ENCODE results near the gene OGFR. TPM values are rescaled to one million over a fixed set of nuclear protein-coding genes. Genes with fewer than 3 reads are reported as not detected.

The OGFR gene
- total and polyA plus RNA-seq, 2 donors (not counting 1 experiment from before 2014, with no cell fraction given) = 71.7 to 102 TPM

DNA sequence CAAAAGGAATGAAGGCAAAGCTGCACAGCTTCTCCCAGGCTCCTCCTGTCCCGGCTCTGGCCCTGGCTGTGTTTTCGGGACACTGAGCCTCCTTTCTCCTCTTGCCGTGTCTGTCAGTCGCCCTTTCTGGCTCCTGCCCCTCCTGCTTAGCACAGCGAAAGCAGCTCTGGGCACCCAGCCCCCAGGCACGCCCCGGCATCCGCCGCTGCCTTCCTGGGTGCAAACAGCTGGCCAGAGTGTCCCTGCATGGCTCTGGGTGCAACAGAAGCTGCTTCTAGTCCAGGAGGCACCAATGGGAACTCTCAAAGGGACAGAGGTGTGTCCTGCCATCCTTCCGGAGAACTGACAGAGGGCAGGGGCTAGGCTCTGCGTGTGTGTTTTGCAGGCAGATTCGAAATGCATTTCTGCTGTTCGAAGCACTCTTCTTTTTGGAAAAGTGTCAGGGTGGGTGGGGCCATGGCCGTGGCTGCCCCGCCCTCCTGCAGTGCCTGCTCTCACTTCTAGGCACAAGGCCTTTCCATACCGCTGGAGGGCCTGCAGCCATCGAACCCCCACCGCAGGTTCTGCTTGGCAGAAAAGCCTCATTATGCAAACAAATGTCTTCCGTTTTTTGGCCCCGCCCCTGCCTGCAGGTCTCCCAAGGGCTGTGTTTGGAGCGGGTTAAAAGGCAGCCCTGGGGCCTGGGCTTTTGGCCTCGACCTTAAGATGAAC lies 27.7 kb downstream of the OGFR start:
- Mint-ChIP-seq H3K4me1 (peaks cover 27% of the 10 kb centered on the region), H3K9me3 (ENCODE audit: insufficient read depth) (no peaks in the 10 kb centered on the region), H3K27ac (peak overlapping the region; percentile 89), H3K27me3 (no peaks in the 10 kb centered on the region), H3K4me3 (peak overlapping the region; percentile 77)
- Histone ChIP-seq H3K27ac (ENCODE audit: low read length in 2 of 2) (peak overlapping the region; percentile 38 to 59), H2AFZ (ENCODE audit: insufficient read depth, low read depth, low read length, poor library complexity, severe bottlenecking) (peak overlapping the region; percentile 44), H3K4me3 (ENCODE audit: control extremely low read depth in 1 of 5, extremely low read depth in 1 of 5, insufficient read depth in 1 of 5, low read depth in 2 of 5, low read length in 4 of 5) (peak overlapping the region; percentile 29 to 56 (median 43)), H3K36me3 (replicated peaks in 1 of 2; ENCODE audit: control extremely low read depth in 1 of 2, control insufficient read depth in 1 of 2, extremely low read depth in 1 of 2, insufficient read depth in 2 of 2, low read length in 1 of 2) (peaks cover 0 to 3% of the 10 kb centered on the region in 2 experiments), H3K9ac (ENCODE audit: low read length) (peak overlapping the region; percentile 11), H3K27me3 (replicated peaks in 1 of 4; ENCODE audit: control extremely low read depth in 1 of 4, control insufficient read depth in 3 of 4, insufficient read depth in 4 of 4, low read length in 3 of 4) (no peaks in the 10 kb centered on the region), H3K79me2 (ENCODE audit: control insufficient read depth, insufficient read depth, low read length) (no peaks in the 10 kb centered on the region), H3K4me1 (ENCODE audit: control insufficient read depth in 2 of 2, insufficient read depth in 2 of 2, low read length in 2 of 2) (peaks cover 27 to 33% of the 10 kb centered on the region in 2 donors), H3K4me2 (replicated peaks; ENCODE audit: low read depth, low read length, poor library complexity, severe bottlenecking) (peak overlapping the region; percentile 82), H4K20me1 (ENCODE audit: control insufficient read depth, insufficient read depth, low read length, poor library complexity, severe bottlenecking) (no peaks in the 10 kb centered on the region), H3K9me3 (ENCODE audit: control extremely low read depth in 1 of 3, control insufficient read depth in 2 of 3, insufficient read depth in 1 of 3, low read length in 2 of 3) (no peaks in the 10 kb centered on the region)
- CTCF ChIA-PET = interaction anchor here (0.8 to 1.9 kb wide), 6 partner anchors 9 to 69 kb away, joined by 3 to 10 read pairs (median 4); no protein-coding TSS in a partner anchor
- intact Hi-C loops (cut with micrococcal nuclease) = loop anchor here (2.0 kb wide), 1 partner anchor 38 kb away; no protein-coding TSS in a partner anchor
- WGBS (ENCODE audit: insufficient coverage) = 50% methylated on average over 21 of the region's 22 CpGs
- peak; percentile 91 for ATAC-seq (ENCODE audit: low read depth)
- TF ChIP-seq, protein P1, sequence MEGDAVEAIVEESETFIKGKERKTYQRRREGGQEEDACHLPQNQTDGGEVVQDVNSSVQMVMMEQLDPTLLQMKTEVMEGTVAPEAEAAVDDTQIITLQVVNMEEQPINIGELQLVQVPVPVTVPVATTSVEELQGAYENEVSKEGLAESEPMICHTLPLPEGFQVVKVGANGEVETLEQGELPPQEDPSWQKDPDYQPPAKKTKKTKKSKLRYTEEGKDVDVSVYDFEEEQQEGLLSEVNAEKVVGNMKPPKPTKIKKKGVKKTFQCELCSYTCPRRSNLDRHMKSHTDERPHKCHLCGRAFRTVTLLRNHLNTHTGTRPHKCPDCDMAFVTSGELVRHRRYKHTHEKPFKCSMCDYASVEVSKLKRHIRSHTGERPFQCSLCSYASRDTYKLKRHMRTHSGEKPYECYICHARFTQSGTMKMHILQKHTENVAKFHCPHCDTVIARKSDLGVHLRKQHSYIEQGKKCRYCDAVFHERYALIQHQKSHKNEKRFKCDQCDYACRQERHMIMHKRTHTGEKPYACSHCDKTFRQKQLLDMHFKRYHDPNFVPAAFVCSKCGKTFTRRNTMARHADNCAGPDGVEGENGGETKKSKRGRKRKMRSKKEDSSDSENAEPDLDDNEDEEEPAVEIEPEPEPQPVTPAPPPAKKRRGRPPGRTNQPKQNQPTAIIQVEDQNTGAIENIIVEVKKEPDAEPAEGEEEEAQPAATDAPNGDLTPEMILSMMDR (IDR thresholded peaks at IDR 0.05) = peak; percentile 11
- no peak for TF ChIP-seq EZH2 (IDR thresholded peaks at IDR 0.05; ENCODE audit: borderline replicate concordance, insufficient read depth, low read depth, low read length, poor library complexity, severe bottlenecking)
- POLR2A ChIA-PET = interaction anchor here (0.5 to 1.0 kb wide), 2 partner anchors 10 to 38 kb away, joined by 3 read pairs; no protein-coding TSS in a partner anchor
- peak; percentile 89 for DNase-seq

- WGBS (ENCODE audit: insufficient coverage) = 61% methylated on average over 10 of the region's 14 CpGs
- peaks cover 0 to 3% of the 10 kb centered on the region in 2 experiments for H3K36me3 ChIP-seq (replicated peaks in 1 of 2; ENCODE audit: control extremely low read depth in 1 of 2, control insufficient read depth in 1 of 2, extremely low read depth in 1 of 2, insufficient read depth in 2 of 2, low read length in 1 of 2)
- no peak for TF ChIP-seq EZH2 (IDR thresholded peaks at IDR 0.05; ENCODE audit: borderline replicate concordance, insufficient read depth, low read depth, low read length, poor library complexity, severe bottlenecking)
- TF ChIP-seq, protein P1 (IDR thresholded peaks at IDR 0.05) = no peak
- H3K9ac ChIP-seq (ENCODE audit: low read length) = peak overlapping the region; percentile 11
- peak overlapping the region; percentile 89 for H3K27ac Mint-ChIP-seq
- H3K4me2 ChIP-seq (replicated peaks; ENCODE audit: low read depth, low read length, poor library complexity, severe bottlenecking) = peak overlapping the region; percentile 82
- ATAC-seq (ENCODE audit: low read depth) (peak; percentile 31), DNase-seq (no peak)
- peak overlapping the region; percentile 44 for H2AFZ ChIP-seq (ENCODE audit: insufficient read depth, low read depth, low read length, poor library complexity, severe bottlenecking)
- no peaks in the 10 kb centered on the region for H3K27me3 ChIP-seq (replicated peaks in 1 of 4; ENCODE audit: control extremely low read depth in 1 of 4, control insufficient read depth in 3 of 4, insufficient read depth in 4 of 4, low read length in 3 of 4)
- H4K20me1 ChIP-seq (ENCODE audit: control insufficient read depth, insufficient read depth, low read length, poor library complexity, severe bottlenecking) = no peaks in the 10 kb centered on the region
- H3K4me1 Mint-ChIP-seq = peaks cover 32% of the 10 kb centered on the region
- H3K4me3 ChIP-seq (ENCODE audit: control extremely low read depth in 1 of 5, extremely low read depth in 1 of 5, insufficient read depth in 1 of 5, low read depth in 2 of 5, low read length in 4 of 5) = peak overlapping the region; percentile 29 to 56 (median 43)
- intact Hi-C loops (cut with micrococcal nuclease) = loop anchor here (2.0 kb wide), 1 partner anchor 38 kb away; no protein-coding TSS in a partner anchor
- H3K9me3 Mint-ChIP-seq (ENCODE audit: insufficient read depth) = no peaks in the 10 kb centered on the region
- H3K27ac ChIP-seq (ENCODE audit: low read length in 2 of 2) = peak overlapping the region; percentile 38 to 59
- CTCF ChIA-PET = interaction anchor here (1.2 to 1.9 kb wide), 4 partner anchors 10 to 69 kb away, joined by 3 to 10 read pairs (median 4); no protein-coding TSS in a partner anchor
- no peaks in the 10 kb centered on the region for H3K9me3 ChIP-seq (ENCODE audit: control extremely low read depth in 1 of 3, control insufficient read depth in 2 of 3, insufficient read depth in 1 of 3, low read length in 2 of 3)
- POLR2A ChIA-PET = interaction anchor here (1.0 kb wide), 1 partner anchor 39 kb away, joined by 3 read pairs; no protein-coding TSS in a partner anchor
- peaks cover 32 to 39% of the 10 kb centered on the region in 2 donors for H3K4me1 ChIP-seq (ENCODE audit: control insufficient read depth in 2 of 2, insufficient read depth in 2 of 2, low read length in 2 of 2)
- H3K79me2 ChIP-seq (ENCODE audit: control insufficient read depth, insufficient read depth, low read length) = no peaks in the 10 kb centered on the region
- H3K4me3 Mint-ChIP-seq = peak overlapping the region; percentile 77
- no peaks in the 10 kb centered on the region for H3K27me3 Mint-ChIP-seq
These were observed 28.3 kb downstream of the OGFR start for GRCh38 chr20:62832951-62833391.

Measured in B cell (primary cell).